Activated CD8-positive, alpha-beta T cell treated with anti-CD3 and anti-CD28 coated beads for 36 hours (primary cell): ENCODE results near the gene PRMT7. TPM values are rescaled to one million over a fixed set of nuclear protein-coding genes. Genes with fewer than 3 reads are reported as not detected.
A peak's percentile ranks its signal among the peaks of the same experiment; 100 is the strongest.

Experiments used
- ATAC-seq: fragments of 200-7000 bp; cut with Tn5 transposase; one replicate; pipeline ENCODE4 v1.10.0; 2021; ENCODE audit warnings: mild to moderate bottlenecking, moderate library complexity
- CTCF ChIA-PET: fragments of 350-600 bp; sonication (Branson Sonifier 250); formaldehyde crosslinking; loops from one replicate; lab custom pipeline; 2021; ENCODE audit warnings: antibody characterized with exemption; lab: Charles Lee
- POLR2A ChIA-PET: fragments of 350-600 bp; sonication (Branson Sonifier 250); formaldehyde crosslinking; loops from one replicate; lab custom pipeline; 2021; ENCODE audit warnings: antibody characterized with exemption; lab: Charles Lee
- DNase-seq: peaks from one replicate; pipeline ENCODE4 v3.0.0-alpha.2; 2020
- H3K27ac Mint-ChIP-seq: one replicate; pipeline ENCODE4 v1.8.0; 2021; ENCODE audit warnings: mild to moderate bottlenecking, mixed read lengths
- H3K27me3 Mint-ChIP-seq: one replicate; pipeline ENCODE4 v1.8.0; 2021; ENCODE audit warnings: mixed read lengths
- H3K36me3 Mint-ChIP-seq: one replicate; pipeline ENCODE4 v1.8.0; 2021; ENCODE audit warnings: low read depth, mixed read lengths
- H3K4me1 Mint-ChIP-seq: one replicate; pipeline ENCODE4 v1.8.0; 2021; ENCODE audit warnings: low read depth, mixed read lengths
- H3K4me3 Mint-ChIP-seq: one replicate; pipeline ENCODE4 v1.8.0; 2021; ENCODE audit warnings: mild to moderate bottlenecking, moderate library complexity, mixed read lengths
- H3K9me3 Mint-ChIP-seq: one replicate; pipeline ENCODE4 v1.8.0; 2021; ENCODE audit warnings: mixed read lengths
- CTCF ChIP-seq: fragments of 200-600 bp; IDR thresholded peaks from one replicate; pipeline ENCODE4 v1.8.0; 2022; ENCODE audit warnings: antibody characterized with exemption, mild to moderate bottlenecking
- intact Hi-C: fragments of 100-400 bp; cut with micrococcal nuclease; formaldehyde crosslinking; loops from one replicate; pipeline ENCODE4 v1.10.0; 2022
- total RNA-seq, 2 experiments: library from RNA; stranded (reverse); gene quantifications; one replicate each; pipeline ENCODE4 v1.2.3, GENCODE V29; 2021

PRMT7 gene
- total RNA-seq, 2 experiments from 2014 or later = 67.4 to 78.4 TPM

GRCh38 chr16:68292425-68292824 is 18.4 kb upstream of the PRMT7 start:
- no peak for DNase-seq
- Mint-ChIP-seq H3K36me3 (peaks cover 75% of the 10 kb centered on the region), H3K4me3 (no peak overlapping the region), H3K9me3 (no peaks in the 10 kb centered on the region), H3K27ac (peak overlapping the region; percentile 95), H3K4me1 (peaks cover 59% of the 10 kb centered on the region), H3K27me3 (no peaks in the 10 kb centered on the region)
- intact Hi-C loops = no loop called here
- ChIA-PET POLR2A (no interaction called here), CTCF (interaction anchor here (4.7 to 18.9 kb wide), 2 partner anchors 30 to 35 kb away, joined by 36 to 260 read pairs; partner anchors contain the start of gene SLC7A6)
- no peak for TF ChIP-seq CTCF
- ATAC-seq = no peak

GRCh38 chr16:68296291-68296690 is 14.5 kb upstream of the PRMT7 start:
- peaks cover 25% of the 10 kb centered on the region for H3K4me1 Mint-ChIP-seq
- H3K36me3 Mint-ChIP-seq = peaks cover 51% of the 10 kb centered on the region
- no peaks in the 10 kb centered on the region for H3K27me3 Mint-ChIP-seq
- intact Hi-C loops = no loop called here
- no peak for DNase-seq
- peak overlapping the region; percentile 71 for H3K27ac Mint-ChIP-seq
- TF ChIP-seq CTCF = no peak
- ChIA-PET POLR2A (interaction anchor here (0.6 to 2.1 kb wide), 4 partner anchors 9 to 44 kb away, joined by 3 to 8 read pairs (median 5); partner anchors contain the start of genes PRMT7 and SLC7A6OS), CTCF (interaction anchor here (1.3 to 18.9 kb wide), 3 partner anchors 12 to 33 kb away, joined by 3 to 260 read pairs (median 5); partner anchors contain the start of gene SLC7A6)
- no peaks in the 10 kb centered on the region for H3K9me3 Mint-ChIP-seq
- ATAC-seq = no peak
- no peak overlapping the region for H3K4me3 Mint-ChIP-seq

GRCh38 chr16:68296693-68297092 is 14.1 kb upstream of the PRMT7 start:
- DNase-seq (no peak), ATAC-seq (no peak)
- POLR2A ChIA-PET = interaction anchor here (0.9 to 2.1 kb wide), 5 partner anchors 9 to 32 kb away, joined by 3 to 8 read pairs (median 3); partner anchors contain the start of genes PRMT7 and SLC7A6OS
- Mint-ChIP-seq H3K4me3 (no peak overlapping the region), H3K36me3 (peaks cover 50% of the 10 kb centered on the region), H3K27ac (peak overlapping the region; percentile 71), H3K9me3 (no peaks in the 10 kb centered on the region), H3K4me1 (peaks cover 21% of the 10 kb centered on the region), H3K27me3 (no peaks in the 10 kb centered on the region)
- CTCF ChIA-PET = interaction anchor here (1.3 to 18.9 kb wide), 3 partner anchors 11 to 34 kb away, joined by 3 to 260 read pairs (median 5); partner anchors contain the start of gene SLC7A6
- no peak for TF ChIP-seq CTCF
- intact Hi-C loops = no loop called here

GRCh38 chr16:68297908-68298307 is 12.9 kb upstream of the PRMT7 start:
- no peak for ATAC-seq
- ChIA-PET POLR2A (interaction anchor here (1.2 to 3.5 kb wide), 4 partner anchors 8 to 34 kb away, joined by 3 to 30 read pairs (median 12); partner anchors contain the start of genes PRMT7 and SLC7A6OS), CTCF (interaction anchor here (1.4 to 2.2 kb wide), 2 partner anchors 31 to 36 kb away, joined by 4 to 8 read pairs; no protein-coding TSS in a partner anchor)
- H3K36me3 Mint-ChIP-seq = peaks cover 47% of the 10 kb centered on the region
- H3K9me3 Mint-ChIP-seq = no peaks in the 10 kb centered on the region
- no peak for DNase-seq
- peak overlapping the region; percentile 71 for H3K27ac Mint-ChIP-seq
- no peak overlapping the region for H3K4me3 Mint-ChIP-seq
- H3K4me1 Mint-ChIP-seq = peaks cover 13% of the 10 kb centered on the region
- intact Hi-C loops = no loop called here
- no peak for TF ChIP-seq CTCF
- H3K27me3 Mint-ChIP-seq = no peaks in the 10 kb centered on the region

- ATAC-seq (no peak), DNase-seq (no peak)
- ChIA-PET CTCF (interaction anchor here (1.4 to 2.2 kb wide), 2 partner anchors 31 to 37 kb away, joined by 4 to 8 read pairs; no protein-coding TSS in a partner anchor), POLR2A (interaction anchor here (1.1 to 3.5 kb wide), 5 partner anchors 8 to 34 kb away, joined by 3 to 30 read pairs (median 4); partner anchors contain the start of genes PRMT7 and SLC7A6OS)
- no peak overlapping the region for H3K4me3 Mint-ChIP-seq
- intact Hi-C loops = no loop called here
- no peaks in the 10 kb centered on the region for H3K27me3 Mint-ChIP-seq
- peaks cover 47% of the 10 kb centered on the region for H3K36me3 Mint-ChIP-seq
- no peak for TF ChIP-seq CTCF
- peaks cover 10% of the 10 kb centered on the region for H3K4me1 Mint-ChIP-seq
- H3K27ac Mint-ChIP-seq = peak overlapping the region; percentile 71
- no peaks in the 10 kb centered on the region for H3K9me3 Mint-ChIP-seq
Measured at GRCh38 chr16:68298312-68298711, 12.5 kb upstream of the PRMT7 start.
